NOMO-1 treated with DMSO at 0.1 percent for 48 hours (cell line): Measurements from ENCODE around the gene GPAM.

ENCODE experiments used
- DNase-seq: peaks from one replicate; lab custom pipeline; 2025; ENCODE audit not compliant: unreplicated experiment; lab: John Stamatoyannopoulos, UW

Gene GPAM

GRCh38 chr10:112185959-112186358 is 2.4 kb upstream of the GPAM start:
- DNase-seq, result no peak

DNA sequence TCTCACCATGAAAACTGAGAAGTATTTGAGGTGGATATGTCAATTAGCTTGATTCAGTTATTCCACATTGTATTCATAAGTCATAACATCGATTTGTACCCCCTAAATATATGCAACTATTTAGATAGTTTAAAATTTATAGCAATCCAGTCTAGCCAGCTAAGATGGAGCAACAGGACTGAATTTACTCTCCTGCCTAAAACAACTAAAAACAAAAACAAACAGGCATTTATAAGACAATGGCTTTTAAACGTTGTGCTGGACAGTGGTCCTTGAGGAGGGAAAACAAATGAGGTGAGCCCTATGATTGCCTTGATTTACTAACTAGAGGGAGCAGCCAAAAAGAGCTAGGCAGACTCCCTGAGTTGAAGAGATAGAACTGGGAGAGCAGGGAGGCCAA is 814 bp upstream of the GPAM start:
- DNase-seq, result no peak

DNA sequence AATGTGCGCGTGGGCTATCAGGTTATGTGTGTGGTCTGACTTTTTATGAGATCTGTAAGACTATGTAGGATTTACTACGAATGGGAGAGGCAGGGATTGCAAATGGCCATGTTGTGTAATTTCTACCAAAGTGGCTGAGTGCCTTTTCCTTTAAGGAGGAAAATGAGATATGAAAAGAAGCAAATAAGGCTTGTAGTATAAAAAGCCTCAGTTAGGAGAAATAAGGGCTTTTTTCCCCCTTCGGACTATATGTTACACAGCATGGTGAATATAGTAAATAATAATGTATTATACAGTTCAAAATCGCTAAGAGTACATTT is 447 bp upstream of the GPAM start:
- no peak for DNase-seq

DNA sequence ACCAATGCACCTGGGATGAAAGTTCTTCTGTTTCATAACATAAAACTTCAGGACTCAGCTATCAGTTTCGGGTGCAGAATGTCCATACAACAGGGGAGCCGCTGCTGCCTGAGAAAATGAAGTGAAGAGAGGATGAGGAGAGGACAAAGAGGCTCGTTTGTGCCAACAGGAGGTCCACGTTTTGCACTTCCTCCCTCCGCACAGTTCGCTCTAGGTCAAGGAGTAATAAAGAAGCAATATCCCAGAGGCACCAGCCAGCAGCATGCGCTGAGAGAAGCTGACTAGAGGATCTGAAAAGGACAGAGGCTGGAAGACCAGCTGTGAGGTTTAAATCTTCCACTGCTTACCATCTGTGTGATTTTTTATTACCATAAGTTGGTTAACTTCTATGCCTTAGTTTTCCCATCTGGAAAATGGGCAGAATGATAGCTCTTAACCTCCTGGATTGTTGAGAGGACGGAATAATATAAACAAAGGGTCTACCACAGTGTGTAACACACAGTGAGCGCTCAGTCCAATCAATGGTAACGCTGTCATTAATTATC is 709 bp downstream of the GPAM start:
- no peak for DNase-seq

DNA sequence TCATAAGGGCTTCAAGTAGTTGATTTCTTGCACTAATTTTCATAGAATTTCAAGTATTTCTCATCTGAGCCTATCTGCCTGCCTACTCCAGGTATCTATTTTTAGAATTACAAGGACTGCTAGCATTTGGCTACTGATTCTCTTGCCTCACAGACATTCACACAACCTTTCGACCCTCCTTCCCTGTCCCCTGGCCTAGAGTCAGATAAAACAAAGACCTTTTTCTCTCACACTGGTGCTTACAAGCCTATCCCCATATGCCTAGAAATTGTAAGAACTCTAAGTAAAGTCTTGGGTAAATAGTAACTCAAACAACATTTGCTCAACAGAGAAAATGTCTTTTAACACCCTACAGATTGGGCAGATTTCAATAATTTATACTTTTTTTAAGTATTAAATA is 6.3 kb downstream of the GPAM start:
- no peak for DNase-seq

- no peak for DNase-seq
Observed at GRCh38 chr10:112176543-112176942, 7.0 kb downstream of the GPAM start.

GRCh38 chr10:112175409-112175808 is 8.2 kb downstream of the GPAM start:
- no peak for DNase-seq

- no peak for DNase-seq
Observed at GRCh38 chr10:112173206-112173605, 10.4 kb downstream of the GPAM start.

GRCh38 chr10:112168733-112169132 is 14.8 kb downstream of the GPAM start:
- no peak for DNase-seq

DNA sequence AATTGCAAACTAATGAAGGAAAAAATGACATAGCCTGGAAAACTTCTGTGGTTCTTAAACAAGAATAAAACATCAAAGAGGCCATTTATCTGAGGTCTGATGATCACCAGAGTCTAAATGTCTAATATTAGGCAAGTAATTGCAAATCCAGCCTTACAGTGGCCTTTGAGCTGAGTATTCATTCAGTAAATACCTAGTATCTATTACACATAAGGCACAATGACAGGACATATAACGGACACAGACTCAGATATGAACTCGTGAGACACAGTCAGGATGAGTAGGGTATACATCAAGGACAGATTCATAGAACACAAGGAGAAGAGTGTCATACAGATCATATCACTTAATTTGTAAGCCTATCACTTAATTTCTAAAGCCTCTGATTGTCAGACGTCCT is 16.8 kb downstream of the GPAM start:
- no peak for DNase-seq

- DNase-seq, result no peak
Observed at GRCh38 chr10:112161757-112162518, 21.6 kb downstream of the GPAM start.

DNA sequence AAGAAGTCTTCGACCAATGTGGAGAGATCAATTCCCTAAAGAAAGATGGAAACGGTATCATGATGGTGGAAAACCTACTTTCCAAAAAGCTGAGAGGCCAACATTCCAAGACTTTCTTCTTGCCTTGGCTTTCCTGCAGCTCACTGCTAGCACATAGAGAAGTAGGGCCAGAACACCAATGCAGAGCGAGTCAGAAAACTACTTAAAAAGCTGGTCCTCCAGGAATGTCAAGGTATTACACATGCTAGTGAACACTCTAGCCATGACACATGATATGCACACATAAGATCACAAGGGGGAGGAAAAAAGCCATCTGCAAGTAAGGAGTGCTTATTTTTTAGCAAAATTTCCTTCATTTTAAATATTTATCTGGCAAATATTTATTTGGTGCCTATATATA is 22.7 kb downstream of the GPAM start:
- no peak for DNase-seq

DNA sequence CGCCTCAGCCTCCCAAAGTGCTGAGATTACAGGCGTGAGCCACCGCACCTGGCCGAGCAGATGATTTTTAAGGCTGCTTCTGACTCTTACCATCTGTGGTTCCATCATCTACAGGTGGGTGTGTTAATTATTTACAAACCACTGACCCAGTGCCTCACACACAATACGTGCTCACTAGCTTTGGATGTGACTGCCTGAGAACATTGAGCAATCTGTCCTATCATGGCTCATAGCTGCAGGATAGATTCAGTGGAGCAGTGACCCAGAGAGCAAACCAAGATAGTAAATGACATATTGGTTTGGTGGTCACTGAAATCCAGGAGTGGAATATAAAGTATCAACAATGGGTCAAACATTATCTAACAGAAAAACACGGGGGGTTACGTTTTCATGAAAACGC is 24.1 kb downstream of the GPAM start:
- DNase-seq, result no peak

GRCh38 chr10:112151524-112152039 is 32.0 kb downstream of the GPAM start:
- no peak for DNase-seq

GRCh38 chr10:112148331-112148730 is 35.2 kb downstream of the GPAM start:
- DNase-seq, result no peak

- no peak for DNase-seq
Observed at GRCh38 chr10:112146799-112147198, 36.8 kb downstream of the GPAM start.

DNA sequence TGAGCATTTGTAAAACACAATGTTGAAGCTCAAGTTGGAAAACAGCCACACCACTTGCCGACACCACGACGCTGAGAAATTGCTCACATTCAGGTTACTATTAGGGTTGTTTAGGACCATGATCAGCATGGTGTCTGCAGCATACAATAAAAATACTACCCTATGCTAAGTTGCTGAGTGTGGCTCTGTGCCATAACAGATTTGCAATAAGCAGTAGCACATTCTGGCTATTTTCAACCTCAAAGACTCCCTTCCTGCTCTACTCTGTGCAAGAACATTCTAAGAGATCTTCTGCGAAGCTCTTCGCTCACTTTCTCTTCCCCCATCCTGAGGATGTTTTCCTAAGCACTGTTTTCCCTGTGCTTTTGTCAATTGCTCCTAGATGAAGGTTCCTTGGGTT is 38.3 kb downstream of the GPAM start:
- DNase-seq, result no peak

GRCh38 chr10:112143420-112143819 is 40.1 kb downstream of the GPAM start:
- no peak for DNase-seq

- DNase-seq, result peak; percentile 78
Observed at GRCh38 chr10:112141292-112141691, 42.3 kb downstream of the GPAM start.

GRCh38 chr10:112140110-112140970 is 43.2 kb downstream of the GPAM start:
- peak; percentile 63 for DNase-seq

DNA sequence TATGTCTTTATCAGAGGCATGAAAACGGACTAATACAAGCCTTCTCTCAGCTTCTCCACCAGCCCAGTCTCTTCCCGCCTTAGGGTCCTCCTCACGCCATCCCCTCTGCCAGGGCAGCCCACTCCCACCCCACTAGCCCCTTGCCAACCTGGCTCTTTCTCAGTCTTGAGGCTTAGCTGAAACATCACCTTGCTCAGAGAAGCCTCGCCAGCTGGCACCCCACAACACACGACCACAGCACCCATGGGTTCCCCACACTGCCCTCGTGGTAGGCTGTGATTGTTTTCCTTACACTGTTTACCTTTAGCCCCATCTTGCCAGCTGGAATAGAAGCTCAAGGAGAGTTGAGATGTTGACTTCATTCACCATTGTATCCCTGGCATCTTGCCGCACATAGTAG is 44.4 kb downstream of the GPAM start:
- no peak for DNase-seq
